ENCODE data around the gene CC2D1B.

Gene CC2D1B

GRCh38 chr1:52305417-52306226 lies 60.4 kb downstream of the CC2D1B start:
- no peak for DNase-seq (ENCODE audit: low read depth in 2 of 2)
